Mesothelial cell of epicardium (in vitro differentiated cells): ENCODE data around the gene DCST1. TPM values are rescaled to one million over a fixed set of nuclear protein-coding genes. Genes with fewer than 3 reads are reported as not detected.

Experiments
- DNase-seq, 2 experiments: peaks; one replicate each; pipeline ENCODE4 v3.0.0; 2021; ENCODE audit warnings: low spot score in 2 of 2; ENCODE audit not compliant: unreplicated experiment in 2 of 2
- H3K27ac Mint-ChIP-seq: 2 replicates; pipeline ENCODE4 v1.8.0; 2021; ENCODE audit warnings: mixed read lengths
- H3K27me3 Mint-ChIP-seq: 2 replicates; pipeline ENCODE4 v1.8.0; 2021; ENCODE audit warnings: low read depth, mixed read lengths
- H3K36me3 Mint-ChIP-seq: 2 replicates; pipeline ENCODE4 v1.8.0; 2021; ENCODE audit warnings: mixed read lengths
- H3K4me1 Mint-ChIP-seq: 2 replicates; pipeline ENCODE4 v1.8.0; 2021; ENCODE audit warnings: mixed read lengths
- H3K4me3 Mint-ChIP-seq: 2 replicates; pipeline ENCODE4 v1.8.0; 2021; ENCODE audit warnings: mild to moderate bottlenecking, moderate library complexity, mixed read lengths
- H3K9me3 Mint-ChIP-seq: 2 replicates; pipeline ENCODE4 v1.8.0; 2021; ENCODE audit warnings: mixed read lengths
- CTCF ChIP-seq: fragments of 200-600 bp; sonication (generic); IDR thresholded peaks from one replicate; pipeline ENCODE4 v1.5.0; 2021; ENCODE audit warnings: antibody characterized with exemption; ENCODE audit not compliant: unreplicated experiment
- total RNA-seq: library from RNA; stranded (reverse); gene quantifications from 3 replicates; pipeline ENCODE4 v1.2.1, GENCODE V29; 2021

The DCST1 gene
- total RNA-seq, 1 donor from 2014 or later = 0.58 TPM

GRCh38 chr1:155049651-155050559, 16.3 kb downstream of the DCST1 start:
- Mint-ChIP-seq H3K27ac (peak overlapping the region; percentile 86), H3K4me3 (peak overlapping the region; percentile 79), H3K4me1 (peaks cover 28% of the 10 kb centered on the region), H3K27me3 (peaks cover 13% of the 10 kb centered on the region), H3K36me3 (no peaks in the 10 kb centered on the region), H3K9me3 (no peaks in the 10 kb centered on the region)
- no peak for TF ChIP-seq CTCF
- no peak for DNase-seq

GRCh38 chr1:155050560-155051341, 17.1 kb downstream of the DCST1 start, which contains the start of gene ADAM15:
ADAM15 (plus strand) TSS chr1:155051316; CDS start chr1:155051387, 71 bp downstream.
- H3K27ac Mint-ChIP-seq = peak within 1 kb of the TSS; percentile 86
- H3K4me3 Mint-ChIP-seq = peak within 1 kb of the TSS; percentile 79
- peaks cover 28% of the 10 kb centered on the region for H3K4me1 Mint-ChIP-seq
- no peaks in the 10 kb centered on the region for H3K36me3 Mint-ChIP-seq
- H3K27me3 Mint-ChIP-seq = peaks cover 13% of the 10 kb centered on the region
- peak; percentile 97 for TF ChIP-seq CTCF
- no peaks in the 10 kb centered on the region for H3K9me3 Mint-ChIP-seq
- DNase-seq = peak; percentile 73 to 90

GRCh38 chr1:155051342-155051776, 17.7 kb downstream of the DCST1 start:
- Mint-ChIP-seq H3K4me3 (peak overlapping the region; percentile 62), H3K4me1 (peaks cover 28% of the 10 kb centered on the region), H3K27ac (no peak overlapping the region), H3K27me3 (peaks cover 13% of the 10 kb centered on the region), H3K36me3 (peaks cover 2% of the 10 kb centered on the region), H3K9me3 (no peaks in the 10 kb centered on the region)
- no peak for DNase-seq
- no peak for TF ChIP-seq CTCF

GRCh38 chr1:155051777-155052398, 18.3 kb downstream of the DCST1 start:
- peaks cover 28% of the 10 kb centered on the region for H3K4me1 Mint-ChIP-seq
- peaks cover 13% of the 10 kb centered on the region for H3K27me3 Mint-ChIP-seq
- peak overlapping the region; percentile 21 for H3K27ac Mint-ChIP-seq
- no peak for DNase-seq
- H3K36me3 Mint-ChIP-seq = peaks cover 2% of the 10 kb centered on the region
- H3K9me3 Mint-ChIP-seq = no peaks in the 10 kb centered on the region
- TF ChIP-seq CTCF = no peak
- peak overlapping the region; percentile 62 for H3K4me3 Mint-ChIP-seq
